Thyroid gland (tissue), 4 donors: ENCODE data around the gene UGDH. TPM values are rescaled to one million over a fixed set of nuclear protein-coding genes. Genes with fewer than 3 reads are reported as not detected.

Source experiments
- DNase-seq, 2 donors: peaks; one replicate each; pipeline ENCODE4 v3.0.0-alpha.2; 2019
- H3K27ac ChIP-seq, 3 donors: fragments of 200-600 bp; sonication (generic); 1 replicate in 2 of 3; 2 replicates in 1 of 3; pipeline ENCODE4 v1.5.1; 2016 to 2019; ENCODE audit warnings: mild to moderate bottlenecking in 1 of 3, moderate library complexity in 1 of 3
- H3K27me3 ChIP-seq: fragments of 200-600 bp; sonication (generic); one replicate; pipeline ENCODE4 v1.5.1; 2019
- H3K36me3 ChIP-seq, 2 donors: fragments of 200-600 bp; sonication (generic); one replicate each; pipeline ENCODE4 v1.5.1; 2016 to 2019
- H3K4me1 ChIP-seq, 2 donors: fragments of 200-600 bp; sonication (generic); one replicate each; pipeline ENCODE4 v1.5.1; 2017 to 2019
- H3K4me3 ChIP-seq, 3 donors: fragments of 200-600 bp; sonication (generic); replicated peaks in 1 of 3; 1 replicate in 2 of 3; 2 replicates in 1 of 3; pipeline ENCODE4 v1.5.1; 2016; ENCODE audit warnings: mild to moderate bottlenecking in 1 of 3
- H3K9me3 ChIP-seq: fragments of 200-600 bp; sonication (generic); one replicate; pipeline ENCODE4 v1.5.1; 2017
- POLR2A ChIP-seq, 2 donors: fragments of 450-650 bp; IDR thresholded peaks; one replicate each; pipeline ENCODE4 v1.6.1; 2017; ENCODE audit warnings: antibody characterized with exemption in 2 of 2, mild to moderate bottlenecking in 2 of 2, moderate library complexity in 1 of 2
- WGBS, 2 donors: methylation state at CpG; one replicate each; pipeline ENCODE4 v1.1.5; 2017; 5-methylcytosine and 5-hydroxymethylcytosine counted together
- intact Hi-C: fragments of 100-400 bp; cut with DNase I; formaldehyde crosslinking; loops from one replicate; pipeline ENCODE4 v1.15.1; 2023
- total RNA-seq, 4 donors: library from RNA; depleted of rRNA; stranded (reverse); fragments of >200 nt; gene quantifications; one replicate each; pipeline ENCODE4 v1.2.3, GENCODE V29; 2016
- TF ChIP-seq, protein P1 (sequence below), 6 experiments: fragments of 200-600 bp in 3 of 6; fragments of 450-650 bp in 3 of 6; sonication (generic) in 3 of 6; IDR thresholded peaks; one replicate each; pipeline ENCODE4 v1.5.1; 2016 to 2019; ENCODE audit warnings: antibody characterized with exemption in 6 of 6, mild to moderate bottlenecking in 2 of 6, inconsistent platforms in 1 of 6, moderate library complexity in 1 of 6

UGDH gene
- total RNA-seq, 4 donors from 2014 or later, result 40.1 to 58.7 (median 48.1) TPM

GRCh38 chr4:39469429-39470077 lies 57.7 kb downstream of the UGDH start:
- DNase-seq, result peak; percentile 44 to 48
- Histone ChIP-seq H3K27ac (peak overlapping the region in 2 of 3 donors; percentile 46 to 56), H3K4me3 (no peak overlapping the region), H3K9me3 (no peaks in the 10 kb centered on the region), H3K27me3 (no peaks in the 10 kb centered on the region), H3K36me3 (no peaks in the 10 kb centered on the region), H3K4me1 (no peaks in the 10 kb centered on the region)
- WGBS, 2 donors, result 71 to 73% methylated on average over 4 of the region's 4 CpGs
- no peak for TF ChIP-seq POLR2A (IDR thresholded peaks at IDR 0.05)
- TF ChIP-seq, protein P1, sequence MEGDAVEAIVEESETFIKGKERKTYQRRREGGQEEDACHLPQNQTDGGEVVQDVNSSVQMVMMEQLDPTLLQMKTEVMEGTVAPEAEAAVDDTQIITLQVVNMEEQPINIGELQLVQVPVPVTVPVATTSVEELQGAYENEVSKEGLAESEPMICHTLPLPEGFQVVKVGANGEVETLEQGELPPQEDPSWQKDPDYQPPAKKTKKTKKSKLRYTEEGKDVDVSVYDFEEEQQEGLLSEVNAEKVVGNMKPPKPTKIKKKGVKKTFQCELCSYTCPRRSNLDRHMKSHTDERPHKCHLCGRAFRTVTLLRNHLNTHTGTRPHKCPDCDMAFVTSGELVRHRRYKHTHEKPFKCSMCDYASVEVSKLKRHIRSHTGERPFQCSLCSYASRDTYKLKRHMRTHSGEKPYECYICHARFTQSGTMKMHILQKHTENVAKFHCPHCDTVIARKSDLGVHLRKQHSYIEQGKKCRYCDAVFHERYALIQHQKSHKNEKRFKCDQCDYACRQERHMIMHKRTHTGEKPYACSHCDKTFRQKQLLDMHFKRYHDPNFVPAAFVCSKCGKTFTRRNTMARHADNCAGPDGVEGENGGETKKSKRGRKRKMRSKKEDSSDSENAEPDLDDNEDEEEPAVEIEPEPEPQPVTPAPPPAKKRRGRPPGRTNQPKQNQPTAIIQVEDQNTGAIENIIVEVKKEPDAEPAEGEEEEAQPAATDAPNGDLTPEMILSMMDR (IDR thresholded peaks at IDR 0.05), result peak; percentile 57 to 90 (median 80)
- intact Hi-C loops, result no loop called here

GRCh38 chr4:39467464-39467863 lies 59.8 kb downstream of the UGDH start:
- Histone ChIP-seq H3K9me3 (no peaks in the 10 kb centered on the region), H3K36me3 (peaks cover 0 to 13% of the 10 kb centered on the region in 2 donors), H3K4me3 (no peak overlapping the region), H3K27me3 (no peaks in the 10 kb centered on the region), H3K4me1 (no peaks in the 10 kb centered on the region), H3K27ac (no peak overlapping the region)
- TF ChIP-seq, protein P1 (IDR thresholded peaks at IDR 0.05), result no peak
- TF ChIP-seq POLR2A (IDR thresholded peaks at IDR 0.05), result no peak
- DNase-seq, result no peak
- WGBS, 2 donors, result 95 to 96% methylated on average over 4 of the region's 4 CpGs
- intact Hi-C loops, result no loop called here

DNA sequence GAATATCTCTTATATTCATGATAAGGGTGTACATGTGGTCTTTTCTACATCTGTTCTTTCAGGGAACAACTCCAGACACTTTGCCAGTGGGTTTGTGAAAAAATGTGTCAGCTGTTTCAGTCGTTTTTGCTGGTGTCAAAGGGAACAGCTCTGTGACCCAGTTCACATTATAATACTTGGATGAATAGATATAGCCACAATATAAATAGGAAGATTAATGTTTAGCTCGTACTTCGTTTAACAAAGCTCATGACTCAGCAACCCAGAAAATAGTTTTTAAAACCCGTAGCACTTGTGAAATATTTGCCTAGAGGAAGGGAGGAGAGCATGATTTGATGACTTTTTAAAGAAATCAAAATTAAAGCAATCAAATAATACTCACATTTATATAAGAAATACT lies 60.5 kb downstream of the UGDH start:
- no peak for DNase-seq
- WGBS, 2 donors, result 83 to 91% methylated on average over 4 of the region's 4 CpGs
- no peak for TF ChIP-seq POLR2A (IDR thresholded peaks at IDR 0.05)
- TF ChIP-seq, protein P1 (IDR thresholded peaks at IDR 0.05), result no peak
- no peak overlapping the region for H3K4me3 ChIP-seq
- intact Hi-C loops, result no loop called here
- peaks cover 0 to 13% of the 10 kb centered on the region in 2 donors for H3K36me3 ChIP-seq
- no peaks in the 10 kb centered on the region for H3K4me1 ChIP-seq
- H3K27me3 ChIP-seq, result no peaks in the 10 kb centered on the region
- no peaks in the 10 kb centered on the region for H3K9me3 ChIP-seq
- H3K27ac ChIP-seq, result no peak overlapping the region

GRCh38 chr4:39464886-39465501 lies 62.2 kb downstream of the UGDH start:
- no peaks in the 10 kb centered on the region for H3K27me3 ChIP-seq
- no peaks in the 10 kb centered on the region for H3K9me3 ChIP-seq
- WGBS, 2 donors, result 64 to 75% methylated on average over 2 of the region's 2 CpGs
- no peak for TF ChIP-seq POLR2A (IDR thresholded peaks at IDR 0.05)
- TF ChIP-seq, protein P1 (IDR thresholded peaks at IDR 0.05), result no peak
- H3K27ac ChIP-seq, result no peak overlapping the region
- intact Hi-C loops, result loop anchor here (5.0 kb wide), 1 partner anchor 517 kb away; no protein-coding TSS in a partner anchor
- H3K4me1 ChIP-seq, result peaks cover 0 to under 1% of the 10 kb centered on the region in 2 donors
- peaks cover 0 to 13% of the 10 kb centered on the region in 2 donors for H3K36me3 ChIP-seq
- DNase-seq, result no peak
- H3K4me3 ChIP-seq, result no peak overlapping the region
